DND-41 (cell line): ENCODE data around the gene SMAP2.
"Not testable (repeated sequence)": the region's sequence is repeated elsewhere in the genome, so short reads cannot be mapped to it uniquely, and the experiment has no call there.

Source experiments
- CTCF ChIP-seq: IDR thresholded peaks from 2 replicates; pipeline ENCODE4 v1.5.1; 2012; ENCODE audit warnings: borderline replicate concordance, low read length, moderate library complexity, mild to moderate bottlenecking; ENCODE audit not compliant: poor library complexity, severe bottlenecking; ENCODE audit errors: extremely low read depth
- EZH2 ChIP-seq: IDR thresholded peaks from 3 replicates; pipeline ENCODE4 v1.6.1; 2012; ENCODE audit warnings: borderline replicate concordance, low read depth, mild to moderate bottlenecking, moderate library complexity, low read length, inconsistent platforms; ENCODE audit not compliant: severe bottlenecking

GRCh38 chr1:40342381-40342717 is 31.2 kb upstream of the SMAP2 start:
- TF ChIP-seq CTCF, EZH2: not testable (repeated sequence)
